Measurements from ENCODE around the gene NCLN. TPM values are rescaled to one million over a fixed set of nuclear protein-coding genes. Genes with fewer than 3 reads are reported as not detected.
"Not testable (repeated sequence)": the region's sequence is repeated elsewhere in the genome, so short reads cannot be mapped to it uniquely, and the experiment has no call there.

Gene NCLN
- total and polyA plus RNA-seq, 9 of the 15 experiments (the other 6 are each of a cell fraction or from before 2014, with no cell fraction given) = 3.8 to 126 (median 39.6) TPM

- H3K9me3 ChIP-seq (replicated peaks; ENCODE audit: control insufficient read depth, insufficient read depth, low read depth, low read length); H3K4me2 ChIP-seq (ENCODE audit: insufficient read depth, low read length); H3K79me2 ChIP-seq (ENCODE audit: control insufficient read depth, insufficient read depth, low read length); H3K4me3 ChIP-seq; FAIRE-seq; H3K36me3 ChIP-seq (ENCODE audit: control insufficient read depth, insufficient read depth, low read length); ATAC-seq; POLR2A ChIA-PET; BruUV-seq (replicated peaks); H4K20me1 ChIP-seq (replicated peaks; ENCODE audit: control insufficient read depth, insufficient read depth, low read length); intact Hi-C loops (cut with micrococcal nuclease); H3K27me3 ChIP-seq (ENCODE audit: control insufficient read depth in 2 of 2, insufficient read depth in 2 of 2, low read length in 2 of 2); in situ Hi-C loops (cut with MboI); H2AFZ ChIP-seq (ENCODE audit: low read depth, low read length); DNase-seq (ENCODE audit: extremely low read depth in 1 of 4, low spot score in 3 of 4); H3K9ac ChIP-seq (ENCODE audit: insufficient read depth in 1 of 2, low read depth in 2 of 2, low read length in 2 of 2); H3K9me1 ChIP-seq (ENCODE audit: control insufficient read depth, insufficient read depth, low read length); H3K27ac ChIP-seq (ENCODE audit: extremely low read depth, low read depth, low read length): not testable (repeated sequence)
- CTCF ChIA-PET (ENCODE audit: low intra/inter-chr PET ratio) = interaction anchor here (0.6 kb wide), 2 partner anchors 154 to 332 kb away, joined by 3 read pairs; partner anchors contain the start of gene ZNF555
- 48% methylated on average over 6 of the region's 6 CpGs for WGBS (ENCODE audit: insufficient coverage, low coverage, missing lambda C conversion rate)
- peaks cover 14 to 19% of the 10 kb centered on the region in 2 experiments; a peak in 4 of 5 replicates for H3K4me1 ChIP-seq (replicated peaks in 1 of 2; ENCODE audit: control insufficient read depth in 2 of 2, insufficient read depth in 2 of 2, low read length in 2 of 2)
Observed at GRCh38 chr19:3172673-3173000, 13.1 kb upstream of the NCLN start.

DNA sequence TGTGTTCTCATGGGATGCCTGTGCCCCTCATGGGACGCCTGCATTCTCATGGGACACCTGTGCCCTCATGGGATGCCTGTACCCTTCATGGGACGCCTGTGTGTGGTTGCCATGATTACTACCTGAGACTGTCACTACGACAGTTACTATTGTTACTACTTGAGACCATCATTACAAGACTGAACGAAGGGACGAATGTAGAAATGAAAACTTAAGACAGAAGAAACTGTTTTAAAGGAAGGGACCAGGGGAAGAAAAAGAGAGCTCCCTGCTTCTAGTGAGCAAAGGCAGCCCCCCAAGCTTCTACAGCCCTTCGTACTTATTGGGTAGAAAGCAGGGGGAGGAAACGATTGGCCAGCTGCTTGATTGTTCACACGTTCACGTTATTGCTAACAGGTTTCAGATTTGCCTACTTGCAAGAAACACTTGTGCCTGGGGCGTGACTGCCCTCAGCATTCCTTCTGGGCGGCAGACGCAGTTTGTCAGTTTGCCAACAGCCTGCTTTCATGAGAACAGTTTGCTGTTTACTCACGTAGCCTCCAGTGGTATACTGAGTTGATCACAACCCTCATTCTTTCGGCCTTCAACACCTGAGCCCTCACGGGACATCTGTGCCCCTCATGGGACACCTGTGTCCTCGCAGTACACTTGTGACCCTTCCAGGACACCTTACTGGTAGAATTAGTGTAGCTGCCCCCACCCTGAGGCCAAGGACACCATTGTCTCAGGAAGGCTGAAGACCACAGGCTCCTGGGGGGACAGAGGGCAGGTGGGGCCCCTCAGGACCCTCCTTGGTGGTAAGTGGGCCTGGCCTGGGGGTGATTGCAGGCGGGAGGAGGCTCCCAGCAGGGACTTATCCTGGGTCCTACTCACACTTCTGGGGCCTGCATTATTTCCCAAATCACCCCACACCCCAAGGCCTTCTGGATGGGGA is 9.7 kb upstream of the NCLN start:
- no peaks in the 10 kb centered on the region for H3K36me3 ChIP-seq (ENCODE audit: control insufficient read depth, insufficient read depth, low read length)
- ATAC-seq (no peak; the same call in 2 of the 3 replicates), FAIRE-seq (no peak), DNase-seq (ENCODE audit: extremely low read depth in 1 of 4, low spot score in 3 of 4) (no peak)
- ChIA-PET POLR2A (interaction anchor here (0.7 to 1.4 kb wide), 4 partner anchors 9 to 705 kb away, joined by 3 read pairs; partner anchors contain the start of gene NCLN), CTCF (ENCODE audit: low intra/inter-chr PET ratio) (no interaction called here)
- H3K4me3 ChIP-seq = no peak overlapping the region
- H3K4me1 ChIP-seq (replicated peaks in 1 of 2; ENCODE audit: control insufficient read depth in 2 of 2, insufficient read depth in 2 of 2, low read length in 2 of 2) = peaks cover 10 to 43% of the 10 kb centered on the region in 2 experiments; a peak in 4 of 5 replicates
- H4K20me1 ChIP-seq (replicated peaks; ENCODE audit: control insufficient read depth, insufficient read depth, low read length) = no peaks in the 10 kb centered on the region
- intact Hi-C loops (cut with micrococcal nuclease) (no loop called here), in situ Hi-C loops (cut with MboI) (no loop called here)
- no peaks in the 10 kb centered on the region for H3K79me2 ChIP-seq (ENCODE audit: control insufficient read depth, insufficient read depth, low read length)
- no TSS peak for BruUV-seq (replicated peaks)
- H3K27ac ChIP-seq (ENCODE audit: extremely low read depth, low read depth, low read length) = peak overlapping the region; percentile 79; the same call in 2 of the 3 replicates
- H3K9me3 ChIP-seq (replicated peaks; ENCODE audit: control insufficient read depth, insufficient read depth, low read depth, low read length) = no peaks in the 10 kb centered on the region
- H3K9ac ChIP-seq (ENCODE audit: insufficient read depth in 1 of 2, low read depth in 2 of 2, low read length in 2 of 2) = peak overlapping the region; percentile 27 to 87; a peak in 3 of 4 replicates
- no peaks in the 10 kb centered on the region for H3K27me3 ChIP-seq (ENCODE audit: control insufficient read depth in 2 of 2, insufficient read depth in 2 of 2, low read length in 2 of 2)
- no peak overlapping the region for H3K4me2 ChIP-seq (ENCODE audit: insufficient read depth, low read length)
- H2AFZ ChIP-seq (ENCODE audit: low read depth, low read length) = peak overlapping the region; percentile 18; the same call in 1 of the 2 replicates
- WGBS (ENCODE audit: insufficient coverage, low coverage, missing lambda C conversion rate) = 49% methylated on average over 16 of the region's 17 CpGs
- no peaks in the 10 kb centered on the region for H3K9me1 ChIP-seq (ENCODE audit: control insufficient read depth, insufficient read depth, low read length)
- TF ChIP-seq, protein P1, sequence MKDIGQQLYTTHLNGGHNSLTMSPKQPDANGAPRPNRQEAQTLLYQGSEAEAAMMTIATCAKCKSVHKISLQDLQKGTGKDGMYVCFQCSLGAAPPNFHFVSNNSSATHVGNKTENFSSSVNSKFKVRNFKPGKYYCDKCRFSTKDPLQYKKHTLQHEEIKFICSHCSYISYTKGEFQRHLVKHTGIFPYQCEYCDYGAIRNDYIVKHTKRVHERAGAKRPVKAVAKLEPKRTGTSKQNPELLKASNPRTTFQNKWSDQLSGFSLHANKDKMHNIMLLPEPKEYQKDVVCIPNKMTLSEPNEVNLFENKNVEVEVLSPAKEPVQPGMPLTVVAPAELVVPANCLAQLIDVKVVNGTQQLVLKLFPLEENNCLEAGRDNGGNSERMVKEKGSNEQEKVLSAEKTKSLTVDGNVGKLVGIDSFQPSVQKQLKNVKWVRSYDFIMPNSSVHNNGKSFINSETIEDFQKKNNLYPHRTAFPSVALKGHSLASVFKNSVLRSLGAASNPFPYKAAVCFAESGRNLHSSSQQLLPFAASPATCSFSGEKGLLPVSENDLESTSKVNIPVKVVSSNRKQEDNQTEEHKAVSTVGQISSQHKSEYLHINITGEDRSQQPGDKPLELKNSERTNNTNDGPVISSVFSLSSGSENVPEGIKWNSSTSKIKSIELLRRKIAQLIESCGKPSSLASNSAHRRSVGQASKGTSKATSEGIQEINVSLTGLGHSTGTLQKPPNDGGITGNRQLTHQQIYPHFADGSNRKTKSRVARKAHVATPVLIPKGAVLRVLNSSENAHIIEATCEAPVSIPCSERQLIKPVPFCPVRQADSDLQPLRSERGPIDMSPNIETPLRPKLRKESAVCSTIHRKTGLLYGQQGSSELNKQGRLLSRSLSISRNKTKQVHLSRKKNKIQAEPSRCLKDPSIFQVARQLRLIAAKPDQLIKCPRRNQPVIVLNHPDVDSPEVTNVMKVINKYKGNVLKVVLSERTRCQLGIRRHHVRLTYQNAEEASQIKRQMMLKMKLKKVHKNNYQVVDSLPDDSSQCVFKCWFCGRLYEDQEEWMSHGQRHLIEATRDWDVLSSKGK (CRISPR knock-in tag; IDR thresholded peaks at IDR 0.05) = no peak
- no peak for TF ChIP-seq ZBTB49 (CRISPR knock-in tag; IDR thresholded peaks at IDR 0.05; ENCODE audit: borderline replicate concordance)
